ENCODE data around the gene EPS15.

EPS15 gene

GRCh38 chr1:51373898-51374297 is 145.2 kb downstream of the EPS15 start:
- no peak for DNase-seq (ENCODE audit: low read depth)

- no peak for DNase-seq (ENCODE audit: low read depth)
Measured at GRCh38 chr1:51372561-51372960, 146.5 kb downstream of the EPS15 start.

- DNase-seq (ENCODE audit: low read depth): no peak
Measured at GRCh38 chr1:51369171-51369570, 149.9 kb downstream of the EPS15 start.

- DNase-seq (ENCODE audit: low read depth): no peak
Measured at GRCh38 chr1:51365774-51366173, 153.3 kb downstream of the EPS15 start.

- no peak for DNase-seq (ENCODE audit: low read depth)
Measured at GRCh38 chr1:51359879-51360278, 159.2 kb downstream of the EPS15 start.

- DNase-seq (ENCODE audit: low read depth): no peak
Measured at GRCh38 chr1:51355382-51355781, 163.7 kb downstream of the EPS15 start.

- DNase-seq (ENCODE audit: low read depth): no peak
Measured at GRCh38 chr1:51354416-51354815, 164.7 kb downstream of the EPS15 start.

GRCh38 chr1:51351907-51352306 is 167.2 kb downstream of the EPS15 start:
- no peak for DNase-seq (ENCODE audit: low read depth)

- no peak for DNase-seq (ENCODE audit: low read depth)
Measured at GRCh38 chr1:51349862-51350261, 169.2 kb downstream of the EPS15 start.

- no peak for DNase-seq (ENCODE audit: low read depth)
Measured at GRCh38 chr1:51348147-51348527, 170.9 kb downstream of the EPS15 start.

GRCh38 chr1:51347398-51348146 is 171.5 kb downstream of the EPS15 start:
- no peak for DNase-seq (ENCODE audit: low read depth)

- no peak for DNase-seq (ENCODE audit: low read depth)
Measured at GRCh38 chr1:51346086-51346942, 172.8 kb downstream of the EPS15 start.

- no peak for DNase-seq (ENCODE audit: low read depth)
Measured at GRCh38 chr1:51345300-51345687, 173.8 kb downstream of the EPS15 start.

- no peak for DNase-seq (ENCODE audit: low read depth)
Measured at GRCh38 chr1:51344602-51345299, 174.3 kb downstream of the EPS15 start.

GRCh38 chr1:51344276-51344601 is 174.8 kb downstream of the EPS15 start:
- DNase-seq (ENCODE audit: low read depth): no peak

- DNase-seq (ENCODE audit: low read depth): no peak
Measured at GRCh38 chr1:51343624-51344023, 175.4 kb downstream of the EPS15 start.

- no peak for DNase-seq (ENCODE audit: low read depth)
Measured at GRCh38 chr1:51342591-51343206, 176.4 kb downstream of the EPS15 start.

- no peak for DNase-seq (ENCODE audit: low read depth)
Measured at GRCh38 chr1:51341876-51342496, 177.1 kb downstream of the EPS15 start.

- DNase-seq (ENCODE audit: low read depth): no peak
Measured at GRCh38 chr1:51340380-51340779, 178.7 kb downstream of the EPS15 start.

GRCh38 chr1:51336711-51337110 is 182.4 kb downstream of the EPS15 start:
- DNase-seq (ENCODE audit: low read depth): no peak

GRCh38 chr1:51336004-51336403 is 183.1 kb downstream of the EPS15 start:
- no peak for DNase-seq (ENCODE audit: low read depth)

Measured in GM04503 (cell line).